RWPE2 (cell line): ENCODE data around the gene IRX4.

Experiments used
- ATAC-seq: fragments of 200-7000 bp; cut with Tn5 transposase; 3 replicates; pipeline ENCODE4 v1.9.1; 2021; ENCODE audit warnings: low read depth
- DNase-seq: peaks from one replicate; pipeline ENCODE4 v3.0.0-alpha.2; 2020; ENCODE audit warnings: low spot score
- H3K27ac ChIP-seq: fragments of 450-650 bp; 2 replicates; pipeline ENCODE4 v1.5.1; 2017; ENCODE audit warnings: mild to moderate bottlenecking; ENCODE audit not compliant: poor library complexity, severe bottlenecking
- H3K27me3 ChIP-seq: fragments of 250-450 bp; sonication (Bioruptor Pico); 2 replicates; pipeline ENCODE4 v1.5.1; 2021; ENCODE audit warnings: mild to moderate bottlenecking, moderate library complexity; ENCODE audit not compliant: insufficient read depth, poor library complexity, severe bottlenecking
- H3K36me3 ChIP-seq: fragments of 250-450 bp; sonication (Bioruptor Pico); 2 replicates; pipeline ENCODE4 v1.5.1; 2020; ENCODE audit warnings: low read depth, mild to moderate bottlenecking, moderate library complexity
- H3K4me1 ChIP-seq: fragments of 250-450 bp; sonication (Bioruptor Pico); 2 replicates; pipeline ENCODE4 v1.5.1; 2021; ENCODE audit warnings: mild to moderate bottlenecking, moderate library complexity; ENCODE audit not compliant: insufficient read depth, poor library complexity, severe bottlenecking
- H3K4me3 ChIP-seq: fragments of 250-450 bp; sonication (Bioruptor Pico); 2 replicates; pipeline ENCODE4 v1.5.1; 2021; ENCODE audit warnings: mild to moderate bottlenecking, moderate library complexity; ENCODE audit not compliant: severe bottlenecking
- H3K9me3 ChIP-seq: fragments of 250-450 bp; sonication (Bioruptor Pico); 2 replicates; pipeline ENCODE4 v1.5.1; 2021; ENCODE audit warnings: mild to moderate bottlenecking, moderate library complexity; ENCODE audit not compliant: severe bottlenecking
- TF ChIP-seq, protein P1 (sequence below): fragments of 450-650 bp; IDR thresholded peaks from one replicate; pipeline ENCODE4 v1.5.1; 2017; ENCODE audit warnings: mild to moderate bottlenecking, moderate library complexity; ENCODE audit not compliant: poor library complexity, severe bottlenecking

The IRX4 gene

DNA sequence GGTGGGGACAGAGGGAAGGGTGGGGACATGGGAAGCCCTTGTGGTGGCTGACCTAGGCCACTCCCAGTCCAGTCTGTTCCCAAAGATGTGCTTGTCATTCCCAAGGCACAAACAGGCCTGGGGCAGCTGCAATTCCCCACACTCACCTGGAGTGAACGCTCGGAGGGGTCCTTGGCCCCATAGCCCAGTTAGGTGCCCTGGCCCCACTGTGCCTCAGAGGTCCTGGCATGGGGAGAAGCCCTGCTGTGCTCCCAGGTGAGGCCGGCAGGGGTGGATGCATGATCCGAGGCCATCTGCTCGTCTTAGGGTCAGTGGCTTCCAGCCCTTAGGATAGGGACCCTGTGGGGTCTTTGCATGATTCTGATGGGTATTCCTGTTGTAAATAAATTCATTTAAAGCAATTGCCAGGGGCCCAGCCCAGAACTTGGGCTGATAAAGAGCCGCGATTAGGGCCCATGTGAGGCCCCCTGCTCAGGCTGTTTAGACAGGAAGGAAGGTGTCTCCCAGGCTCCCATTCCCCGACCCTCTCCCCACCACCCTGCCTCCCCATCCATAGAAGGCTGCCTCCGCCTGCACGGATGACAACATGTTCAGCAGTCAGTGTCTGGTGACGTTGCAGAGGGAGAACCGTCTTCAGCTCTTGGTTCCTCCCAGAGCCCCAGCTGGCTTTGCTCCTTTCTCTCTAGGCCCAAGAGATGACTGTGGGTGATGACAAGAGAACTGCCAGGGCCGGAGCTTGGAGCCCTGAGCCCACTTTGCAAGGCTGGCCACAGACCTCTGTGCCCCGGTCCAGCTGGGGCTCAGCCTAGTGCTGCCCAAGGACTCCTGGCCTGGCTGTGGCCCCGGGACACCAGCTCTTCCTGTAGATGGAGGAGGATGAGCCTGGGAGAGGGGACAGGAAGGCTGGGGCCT is 28.4 kb upstream of the IRX4 start:
- Histone ChIP-seq H3K4me3 (no peak overlapping the region), H3K9me3 (no peaks in the 10 kb centered on the region), H3K36me3 (no peaks in the 10 kb centered on the region), H3K27ac (no peak overlapping the region), H3K4me1 (no peaks in the 10 kb centered on the region), H3K27me3 (no peaks in the 10 kb centered on the region)
- DNase-seq (peak; percentile 49), ATAC-seq (no peak)
- TF ChIP-seq, protein P1, sequence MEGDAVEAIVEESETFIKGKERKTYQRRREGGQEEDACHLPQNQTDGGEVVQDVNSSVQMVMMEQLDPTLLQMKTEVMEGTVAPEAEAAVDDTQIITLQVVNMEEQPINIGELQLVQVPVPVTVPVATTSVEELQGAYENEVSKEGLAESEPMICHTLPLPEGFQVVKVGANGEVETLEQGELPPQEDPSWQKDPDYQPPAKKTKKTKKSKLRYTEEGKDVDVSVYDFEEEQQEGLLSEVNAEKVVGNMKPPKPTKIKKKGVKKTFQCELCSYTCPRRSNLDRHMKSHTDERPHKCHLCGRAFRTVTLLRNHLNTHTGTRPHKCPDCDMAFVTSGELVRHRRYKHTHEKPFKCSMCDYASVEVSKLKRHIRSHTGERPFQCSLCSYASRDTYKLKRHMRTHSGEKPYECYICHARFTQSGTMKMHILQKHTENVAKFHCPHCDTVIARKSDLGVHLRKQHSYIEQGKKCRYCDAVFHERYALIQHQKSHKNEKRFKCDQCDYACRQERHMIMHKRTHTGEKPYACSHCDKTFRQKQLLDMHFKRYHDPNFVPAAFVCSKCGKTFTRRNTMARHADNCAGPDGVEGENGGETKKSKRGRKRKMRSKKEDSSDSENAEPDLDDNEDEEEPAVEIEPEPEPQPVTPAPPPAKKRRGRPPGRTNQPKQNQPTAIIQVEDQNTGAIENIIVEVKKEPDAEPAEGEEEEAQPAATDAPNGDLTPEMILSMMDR = no peak

DNA sequence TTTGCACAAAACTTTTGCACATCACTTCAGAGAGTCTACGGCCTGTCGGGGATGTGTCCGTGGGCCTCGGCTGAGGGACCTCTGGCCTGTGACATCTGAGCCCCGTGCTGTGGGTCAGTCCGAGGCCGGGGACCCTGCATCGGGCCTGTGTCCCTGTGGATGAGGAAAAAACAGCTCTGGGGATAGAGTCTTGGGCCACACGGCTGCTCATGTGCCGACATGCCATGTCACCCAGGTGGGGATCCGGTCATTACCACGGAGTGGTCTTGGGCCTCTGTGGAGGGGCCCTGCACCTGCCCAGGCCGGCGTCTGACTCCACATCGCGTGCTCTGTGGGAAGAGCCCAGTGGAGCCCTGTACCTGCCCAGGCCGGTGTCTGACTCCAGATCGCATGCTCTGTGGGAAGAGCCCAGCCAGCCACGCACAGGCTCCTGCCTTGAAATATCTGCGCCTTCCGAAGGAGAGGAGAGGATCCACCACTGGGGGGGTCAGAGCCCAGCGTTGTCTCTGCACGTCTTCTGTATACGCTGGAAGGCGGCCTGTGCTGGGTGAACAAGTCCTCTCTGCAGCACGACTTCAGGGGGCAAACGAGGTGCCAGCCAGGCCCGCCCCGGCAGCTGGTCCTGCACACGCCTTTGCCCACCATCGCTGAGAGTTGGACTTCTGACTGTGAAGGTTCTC is 27.5 kb upstream of the IRX4 start:
- H3K27me3 ChIP-seq = no peaks in the 10 kb centered on the region

DNA sequence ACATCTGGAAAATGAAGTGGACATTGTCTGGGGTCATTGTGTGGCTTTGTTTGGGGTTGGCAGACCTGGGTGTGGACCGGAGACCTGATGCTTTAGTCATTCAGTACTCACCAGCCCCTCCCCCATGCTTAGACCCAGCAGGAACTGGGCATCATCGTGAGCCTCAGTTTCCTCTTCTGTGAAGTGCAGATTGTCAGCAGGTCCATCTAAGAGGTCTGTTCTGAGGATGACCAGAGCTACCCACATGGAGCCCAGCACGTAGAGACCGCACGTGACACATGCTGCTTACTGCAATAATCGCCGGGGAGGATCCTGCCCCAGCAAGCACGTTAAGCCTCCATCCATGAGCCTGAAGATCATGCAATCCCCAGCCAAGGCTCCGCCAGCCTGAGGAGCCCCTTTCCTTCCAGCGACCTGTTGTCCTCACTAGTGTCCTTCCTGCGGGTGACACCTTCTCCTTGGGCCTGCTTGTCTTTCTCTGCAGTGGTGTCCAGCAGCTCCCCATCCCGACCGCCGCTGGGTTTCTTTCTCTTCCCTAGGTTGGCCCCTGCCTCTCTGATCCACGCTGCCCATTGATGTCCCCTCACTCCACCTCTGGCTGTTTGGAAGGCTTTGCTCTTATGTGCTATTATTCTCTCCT is 26.7 kb upstream of the IRX4 start:
- Histone ChIP-seq H3K4me1 (no peaks in the 10 kb centered on the region), H3K9me3 (peaks cover 5% of the 10 kb centered on the region), H3K36me3 (no peaks in the 10 kb centered on the region), H3K27me3 (no peaks in the 10 kb centered on the region), H3K27ac (no peak overlapping the region), H3K4me3 (no peak overlapping the region)
- DNase-seq (peak; percentile 55), ATAC-seq (no peak)
- TF ChIP-seq, protein P1 = no peak

More for the DNA sequence above, 27.5 kb upstream of the IRX4 start:
- DNase-seq (peak; percentile 66), ATAC-seq (no peak)
- no peak overlapping the region for H3K27ac ChIP-seq
- H3K36me3 ChIP-seq = no peaks in the 10 kb centered on the region
- no peaks in the 10 kb centered on the region for H3K9me3 ChIP-seq
- TF ChIP-seq, protein P1 = no peak
- no peak overlapping the region for H3K4me3 ChIP-seq
- no peaks in the 10 kb centered on the region for H3K4me1 ChIP-seq

GRCh38 chr5:1908931-1909330 is 26.2 kb upstream of the IRX4 start:
- ATAC-seq (no peak), DNase-seq (peak; percentile 47)
- TF ChIP-seq, protein P1 = no peak
- Histone ChIP-seq H3K27ac (no peak overlapping the region), H3K27me3 (no peaks in the 10 kb centered on the region), H3K4me3 (no peak overlapping the region), H3K9me3 (peaks cover 5% of the 10 kb centered on the region), H3K4me1 (no peaks in the 10 kb centered on the region), H3K36me3 (no peaks in the 10 kb centered on the region)
